Mucosa of gallbladder (tissue), 1 donor: ENCODE data around the gene XIRP2. TPM values are rescaled to one million over a fixed set of nuclear protein-coding genes. Genes with fewer than 3 reads are reported as not detected.
"Not testable (repeated sequence)": the region's sequence is repeated elsewhere in the genome, so short reads cannot be mapped to it uniquely, and the experiment has no call there.

Experiments
- DNase-seq: peaks from one replicate; pipeline ENCODE4 v3.0.0-alpha.2; 2020; ENCODE audit warnings: low spot score
- total RNA-seq: library from RNA; stranded (reverse); gene quantifications from one replicate; pipeline ENCODE4 v1.2.1, GENCODE V29; 2021
- donor health status: DM: no; HTN: no; CAD: no.

Gene XIRP2
- total RNA-seq, 1 donor from 2014 or later, result 0.06 TPM

DNA sequence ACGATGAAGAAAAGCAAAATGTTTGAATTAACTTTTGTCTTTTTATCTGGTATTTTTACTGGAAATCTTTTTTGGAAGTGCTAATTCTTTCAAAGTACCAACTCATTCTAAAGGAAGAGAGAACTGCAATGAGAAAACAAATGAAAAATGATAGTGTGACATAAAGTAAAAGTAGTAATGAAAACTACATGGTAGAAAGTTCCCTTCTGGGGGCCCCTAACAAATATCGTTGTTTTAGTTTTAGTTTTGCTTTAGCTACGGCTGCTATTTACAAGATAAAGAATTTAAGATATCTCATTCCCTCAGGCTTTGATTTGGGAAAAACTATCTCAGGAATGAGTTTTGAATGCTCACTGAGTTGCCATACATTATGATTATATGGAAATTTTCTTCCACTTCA, 161.4 kb downstream of the XIRP2 start:
- no peak for DNase-seq

DNA sequence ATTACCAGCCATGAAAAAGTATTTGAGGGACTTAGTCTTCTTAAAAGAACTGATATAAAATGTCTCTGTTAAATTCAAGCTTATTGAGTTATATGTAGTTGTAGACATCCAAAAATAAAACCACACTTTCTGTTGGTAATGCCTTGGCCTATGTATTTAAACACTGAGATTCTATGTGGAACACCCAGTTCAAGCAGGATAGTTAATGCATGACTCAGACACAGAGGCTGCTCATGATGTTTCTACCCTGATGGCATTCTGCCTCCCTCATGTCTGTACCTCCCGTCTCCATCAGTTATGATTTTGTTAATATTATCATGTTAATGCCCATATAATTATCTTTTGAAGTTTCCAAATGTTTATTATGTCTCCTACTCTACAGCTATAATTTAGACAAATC, 164.5 kb downstream of the XIRP2 start:
- DNase-seq, result no peak

DNA sequence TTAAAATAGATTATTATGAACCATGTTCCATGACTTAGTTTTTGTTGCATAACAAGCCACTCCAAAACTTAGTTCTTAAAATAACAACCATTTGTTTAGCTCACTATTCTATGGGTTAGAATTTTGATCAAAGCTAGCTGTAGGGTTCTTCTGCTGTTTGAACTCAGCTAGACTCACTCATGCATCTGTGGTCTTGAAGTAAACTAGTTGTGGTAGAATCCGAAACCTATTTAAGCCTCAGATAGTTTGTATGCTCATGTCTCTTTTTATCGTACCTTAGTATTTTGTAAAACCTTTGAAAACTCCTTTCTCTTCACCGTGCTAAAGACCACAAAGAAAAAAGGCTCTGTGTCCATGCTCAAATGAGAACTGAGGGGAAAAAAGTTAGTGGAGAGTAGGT, 166.6 kb downstream of the XIRP2 start:
- DNase-seq, result no peak

DNA sequence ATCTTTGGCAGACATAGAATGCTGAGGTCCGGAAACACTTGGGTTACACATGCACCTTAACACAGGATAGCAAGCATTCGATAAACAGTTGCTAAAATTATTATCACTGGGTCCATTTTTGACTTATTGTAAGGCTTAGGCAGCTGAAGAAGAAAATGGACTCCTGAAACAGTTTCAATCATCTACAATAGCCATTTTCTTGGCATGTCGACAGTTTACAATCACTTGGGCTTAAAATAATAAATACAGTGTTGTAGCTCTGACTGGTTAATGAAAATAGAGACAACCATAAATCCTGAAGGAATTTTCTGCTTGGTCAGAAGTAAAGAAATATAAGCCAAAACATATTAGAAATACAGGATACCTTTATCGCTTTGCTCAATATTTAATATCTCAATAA, 169.2 kb downstream of the XIRP2 start:
- DNase-seq, result no peak

DNA sequence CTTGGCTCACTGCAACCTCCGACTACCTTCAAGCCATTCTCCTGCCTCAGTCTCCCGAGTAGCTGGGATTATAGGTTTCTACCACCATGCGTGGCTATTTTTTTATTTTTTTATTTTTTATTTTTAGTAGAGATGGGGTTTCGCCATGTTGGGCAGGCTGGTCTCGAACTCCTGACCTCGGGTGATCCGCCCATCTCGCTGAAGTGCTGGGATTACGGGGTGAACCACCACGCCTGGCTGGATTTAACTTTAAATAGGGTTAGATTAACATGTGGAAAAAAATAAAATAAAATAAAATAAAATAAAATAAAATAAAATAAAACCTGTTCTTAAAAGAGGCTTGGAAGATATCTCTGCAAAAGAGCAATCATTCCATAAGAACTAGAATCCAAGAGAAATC, 170.9 kb downstream of the XIRP2 start:
- no peak for DNase-seq

DNA sequence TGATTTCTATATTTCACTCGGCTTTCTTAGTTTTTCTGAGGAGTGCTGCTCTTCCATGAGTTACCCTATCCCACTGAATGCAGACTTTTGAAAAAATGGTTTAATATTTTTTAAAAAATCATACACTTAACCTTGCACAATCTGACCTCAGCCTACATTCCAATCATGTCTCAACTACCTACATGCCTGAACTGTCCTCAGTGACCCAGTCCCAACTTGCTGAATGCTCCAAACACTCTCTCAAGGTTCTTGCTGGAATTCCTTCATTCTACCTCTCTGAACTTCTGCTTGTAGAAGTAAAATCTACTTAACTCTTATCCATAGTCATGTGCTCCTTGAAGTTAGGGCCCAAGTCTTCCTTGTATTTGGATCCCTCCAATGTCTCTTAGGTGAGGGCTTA, 181.6 kb downstream of the XIRP2 start:
- DNase-seq, result no peak

DNA sequence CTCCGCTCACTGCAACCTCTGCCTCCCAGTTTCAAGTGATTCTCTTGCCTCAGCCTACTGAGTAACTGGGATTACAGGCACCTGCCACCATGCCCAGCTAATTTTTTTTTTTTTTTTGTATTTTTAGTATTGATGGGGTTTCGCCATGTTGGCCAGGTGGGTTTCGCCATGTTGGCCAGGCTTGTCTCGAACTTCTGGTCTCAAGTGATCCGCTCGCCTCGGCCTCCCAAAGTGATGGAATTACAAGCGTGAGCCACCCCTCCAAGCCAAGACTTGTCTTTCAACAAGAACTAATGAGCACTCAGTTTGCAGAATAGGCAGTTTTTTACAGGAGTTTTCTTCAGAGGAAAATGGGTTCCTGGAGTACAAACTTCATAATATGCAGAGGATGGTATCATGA, 187.4 kb downstream of the XIRP2 start:
- DNase-seq, result not testable (repeated sequence)

DNA sequence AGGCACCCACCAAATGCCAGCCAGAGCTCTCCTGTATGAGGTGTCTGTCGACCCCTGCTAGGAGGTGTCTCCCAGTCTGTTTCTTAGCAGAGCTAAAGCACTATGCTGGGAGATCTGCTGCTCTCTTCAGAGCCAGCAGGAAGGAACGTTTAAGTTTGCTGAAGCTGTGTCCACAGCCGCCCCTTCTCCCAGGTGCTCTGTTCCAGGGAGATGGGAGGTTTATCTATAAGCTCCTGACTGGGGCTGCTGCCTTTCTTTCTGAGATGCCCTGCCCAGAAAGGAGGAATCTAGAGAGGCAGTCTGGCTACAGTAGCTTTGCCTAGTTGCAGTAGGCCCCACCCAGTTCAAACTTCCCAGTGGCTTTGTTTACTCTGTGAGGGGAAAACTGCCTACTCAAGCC, 210.7 kb downstream of the XIRP2 start:
- not testable (repeated sequence) for DNase-seq

DNA sequence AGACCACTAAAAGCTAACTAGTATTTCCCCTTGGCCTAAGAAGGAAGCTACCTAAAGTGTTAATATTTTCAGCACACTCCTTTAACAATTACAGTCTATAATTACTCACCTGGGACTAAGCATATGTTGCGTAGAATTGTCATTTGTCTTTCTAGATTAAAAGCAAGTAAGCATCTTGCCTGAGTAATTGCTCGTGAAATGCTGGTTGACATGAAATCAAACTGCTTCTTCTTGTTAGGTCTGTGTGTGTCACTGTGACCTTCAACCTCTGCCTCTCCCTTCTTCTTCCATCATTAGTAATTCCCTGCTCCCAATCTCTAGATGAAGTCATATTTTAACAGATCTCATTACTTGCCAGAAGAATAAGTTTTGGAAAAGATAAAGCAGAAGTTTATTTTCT, 212.2 kb downstream of the XIRP2 start:
- DNase-seq, result no peak

DNA sequence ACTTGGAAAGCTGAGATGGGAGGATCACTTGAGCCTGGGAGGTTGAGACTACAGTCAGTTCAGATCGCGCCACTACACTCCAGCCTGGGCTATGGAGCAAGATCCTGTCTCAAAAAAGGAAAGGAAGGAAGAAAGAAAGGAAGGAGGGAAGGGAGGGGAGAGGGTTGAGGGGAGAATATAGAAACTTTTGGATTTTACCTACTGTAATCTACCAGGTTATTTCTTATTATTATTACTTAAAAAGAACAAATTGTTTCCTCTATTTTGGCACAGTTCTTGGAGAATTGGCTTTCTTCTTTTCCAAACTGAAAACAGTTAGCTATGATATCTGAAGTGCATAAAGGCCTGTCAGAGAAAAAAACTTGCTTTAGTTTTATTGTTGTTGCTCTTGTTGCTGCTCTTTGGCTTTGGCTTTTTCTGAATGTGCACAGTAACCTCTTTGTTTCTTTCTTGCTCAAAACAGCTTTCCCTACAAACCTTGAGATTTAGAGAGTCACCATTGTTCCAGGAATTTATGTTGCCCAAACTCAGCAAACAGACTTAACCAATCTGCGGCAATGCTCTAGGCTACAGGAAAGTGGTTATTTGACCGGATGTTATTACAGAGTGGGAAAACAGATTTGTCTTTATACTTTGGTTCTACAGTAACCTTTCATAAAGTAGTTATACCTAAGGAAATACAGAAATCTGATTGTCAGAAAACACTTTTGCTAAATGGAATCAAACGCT, 214.9 kb downstream of the XIRP2 start:
- no peak for DNase-seq

DNA sequence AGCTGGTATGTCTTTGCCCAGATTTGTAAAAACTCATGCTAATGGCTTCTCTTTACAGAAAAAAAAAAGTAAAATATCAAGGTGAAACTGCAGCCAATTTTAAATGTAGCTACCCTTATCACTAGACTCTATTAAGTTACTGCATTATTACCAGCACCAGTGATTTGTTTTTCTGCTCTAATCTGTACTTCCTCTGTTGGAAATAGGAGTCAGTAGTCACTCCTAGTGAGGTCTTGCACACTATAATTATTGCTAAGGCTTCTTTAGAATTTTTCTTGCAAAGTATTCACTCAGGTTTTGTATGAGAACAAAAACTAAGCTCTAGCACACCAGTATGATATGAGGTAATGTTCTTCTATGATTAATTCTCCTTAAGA, 215.5 kb downstream of the XIRP2 start:
- no peak for DNase-seq

DNA sequence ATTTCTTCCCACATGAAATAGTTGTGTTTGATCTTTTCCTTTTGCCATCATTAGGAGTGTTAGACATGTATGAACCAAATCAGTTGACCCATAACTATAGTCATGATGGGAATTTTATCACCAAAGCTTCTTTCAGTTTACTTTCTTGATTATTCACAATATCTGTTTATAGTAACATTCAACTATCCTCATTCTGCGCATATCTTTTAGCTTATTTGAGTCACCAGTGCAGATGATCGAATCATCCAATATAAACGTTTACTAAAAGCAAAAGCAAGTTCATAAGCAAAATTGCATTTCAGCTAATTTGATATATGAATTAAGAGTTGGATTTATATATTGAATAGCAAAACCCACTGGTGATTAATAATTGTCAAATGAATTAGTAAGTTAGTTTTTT, 216.4 kb downstream of the XIRP2 start:
- DNase-seq, result no peak

DNA sequence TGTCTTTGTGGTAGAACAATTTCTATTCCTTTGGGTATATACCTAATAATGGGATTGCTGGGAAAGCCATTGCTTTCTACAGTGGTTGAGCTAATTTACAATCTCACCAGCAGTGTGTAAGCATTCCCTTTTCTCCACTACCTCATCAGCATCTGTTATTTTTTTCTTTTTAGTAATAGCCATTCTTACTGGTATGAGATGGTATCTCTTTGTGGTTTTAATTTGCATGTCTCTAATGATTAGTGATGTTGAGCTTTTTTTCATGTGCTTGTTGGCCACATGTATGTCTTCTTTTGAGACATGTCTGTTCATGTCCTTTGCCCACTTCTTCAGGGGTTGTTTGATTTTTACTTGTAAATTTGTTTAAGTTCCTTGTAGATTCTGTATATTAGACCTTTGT, 221.4 kb downstream of the XIRP2 start:
- not testable (repeated sequence) for DNase-seq

DNA sequence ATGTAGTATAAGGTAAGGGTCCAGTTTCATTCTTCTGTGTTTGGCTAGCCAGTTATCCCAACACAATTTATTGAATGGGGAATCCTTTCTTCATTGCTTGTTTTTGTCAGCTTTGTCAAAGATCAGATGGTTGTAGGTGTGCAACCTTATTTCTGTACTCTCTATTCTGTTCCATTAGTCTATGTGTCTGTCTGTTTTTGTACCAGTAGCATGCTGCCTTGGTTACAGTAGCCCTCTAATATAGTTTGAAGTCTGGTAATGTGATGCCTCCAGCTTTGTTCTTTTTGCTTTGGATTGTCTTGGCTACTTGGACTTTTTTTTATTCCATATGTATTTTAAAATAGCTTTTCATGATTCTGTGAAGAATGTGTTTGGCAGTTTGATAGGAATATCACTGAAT, 222.1 kb downstream of the XIRP2 start:
- DNase-seq, result no peak

DNA sequence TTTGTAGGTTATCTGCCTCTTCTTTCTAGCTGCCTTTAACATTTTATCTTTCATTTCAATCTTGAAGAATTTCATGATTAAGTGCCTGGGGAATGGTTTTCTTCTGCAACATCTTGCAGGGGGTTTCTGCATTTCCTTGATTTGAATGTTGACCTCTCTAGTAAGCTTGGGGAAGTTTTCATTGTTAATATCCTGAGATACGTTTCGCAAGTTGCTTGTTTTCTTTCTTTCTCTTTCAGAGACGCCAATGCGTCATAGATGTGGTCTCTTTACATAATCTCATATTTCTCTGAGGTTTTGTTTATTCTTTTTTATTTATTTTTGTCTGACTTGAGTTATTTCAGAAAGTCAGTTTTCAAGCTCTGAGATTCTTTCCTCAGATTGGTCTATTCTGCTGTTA, 225.7 kb downstream of the XIRP2 start:
- no peak for DNase-seq

DNA sequence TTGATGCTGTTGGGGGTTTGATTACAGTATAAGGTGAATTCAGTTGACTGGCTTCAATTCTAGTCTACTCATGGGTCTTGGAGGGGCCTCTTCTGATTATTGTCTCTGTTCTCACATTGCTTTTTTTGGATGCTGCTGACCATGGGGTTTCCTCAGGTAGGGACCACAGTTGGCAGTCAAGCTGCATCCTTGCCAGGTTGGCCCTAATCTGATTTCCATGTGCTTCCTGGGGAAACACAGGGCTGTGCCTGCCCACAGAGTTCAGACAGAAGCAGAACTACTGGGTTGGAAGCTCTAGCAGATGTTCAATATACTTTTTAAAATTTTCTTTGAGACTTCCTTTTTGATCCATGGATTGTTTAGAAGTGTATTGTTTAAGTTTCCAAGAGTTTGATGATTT, 227.3 kb downstream of the XIRP2 start:
- DNase-seq, result no peak

DNA sequence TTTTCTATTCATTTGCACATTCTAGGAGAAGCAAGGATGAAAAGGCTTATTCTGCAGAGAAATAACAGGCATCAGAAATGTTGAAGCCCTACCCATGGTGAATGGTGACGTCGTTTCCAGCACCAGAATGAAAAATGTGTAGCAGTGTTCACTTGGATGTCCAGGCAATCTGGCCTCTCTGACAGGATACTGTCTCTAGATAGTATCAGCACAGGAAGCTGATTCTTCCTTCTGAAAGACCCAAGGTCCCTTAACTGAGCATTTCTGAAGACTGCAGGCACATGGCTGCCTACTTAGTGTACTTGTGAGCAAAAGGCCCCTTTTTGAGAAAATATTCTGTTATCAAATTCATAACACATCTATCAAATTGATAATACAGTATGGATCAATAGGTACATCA, 234.1 kb downstream of the XIRP2 start:
- DNase-seq, result no peak

DNA sequence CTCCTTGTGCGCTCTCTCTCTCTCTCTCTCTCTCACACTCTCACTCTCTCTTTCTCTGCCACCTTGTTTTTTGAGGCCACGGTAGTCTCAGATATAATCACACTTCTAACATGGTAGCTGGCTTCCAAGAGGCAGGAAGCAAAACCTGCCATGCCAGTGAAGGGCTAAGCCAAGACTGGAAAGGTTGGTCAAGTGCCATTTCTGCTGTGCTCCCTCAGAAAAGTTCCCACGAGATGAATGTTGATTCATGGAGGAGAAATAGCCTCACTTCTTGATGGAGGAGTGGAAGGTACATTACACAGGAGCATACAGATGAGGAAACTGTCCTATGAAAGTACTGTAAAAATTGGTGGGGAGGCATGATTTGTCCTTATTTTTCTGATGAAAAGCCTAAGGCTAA, 237.9 kb downstream of the XIRP2 start:
- DNase-seq, result no peak

DNA sequence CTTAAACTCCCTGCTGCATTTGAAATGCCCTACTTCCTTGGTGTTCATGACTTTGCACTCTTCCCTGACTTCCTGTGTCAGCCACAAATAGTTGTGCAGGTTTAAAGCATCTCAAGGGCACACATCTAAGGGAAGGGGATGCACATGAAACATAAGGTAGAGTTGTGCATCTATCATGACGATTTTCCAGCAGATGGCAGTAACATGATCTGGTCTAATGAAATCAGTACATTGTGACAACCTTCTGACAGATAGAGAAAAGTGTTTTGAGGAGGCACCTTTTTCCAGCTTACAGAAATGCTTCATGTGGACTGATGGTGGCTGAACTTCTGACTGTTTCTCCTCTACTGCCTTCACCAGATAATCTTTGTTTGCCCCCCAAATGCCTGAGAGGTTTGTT, 238.9 kb downstream of the XIRP2 start:
- no peak for DNase-seq

DNA sequence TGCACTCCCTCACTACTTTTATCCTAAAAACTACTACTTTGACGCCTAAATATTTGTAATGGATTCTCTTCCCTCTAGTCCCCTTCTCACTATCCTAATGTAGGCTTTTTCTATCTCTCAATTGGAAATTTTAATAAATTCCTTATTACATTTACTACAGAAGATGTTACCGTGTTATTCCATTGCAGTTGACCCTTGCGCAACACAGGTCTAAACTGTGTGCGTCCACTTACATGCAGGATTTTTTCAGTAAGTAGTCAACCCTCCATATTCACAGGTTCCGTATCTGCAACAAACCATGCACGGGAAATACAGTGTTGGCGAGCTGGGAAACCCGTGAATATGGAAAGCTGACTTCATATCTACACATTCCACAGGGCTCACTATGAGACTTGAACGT, 239.8 kb downstream of the XIRP2 start:
- DNase-seq, result no peak

DNA sequence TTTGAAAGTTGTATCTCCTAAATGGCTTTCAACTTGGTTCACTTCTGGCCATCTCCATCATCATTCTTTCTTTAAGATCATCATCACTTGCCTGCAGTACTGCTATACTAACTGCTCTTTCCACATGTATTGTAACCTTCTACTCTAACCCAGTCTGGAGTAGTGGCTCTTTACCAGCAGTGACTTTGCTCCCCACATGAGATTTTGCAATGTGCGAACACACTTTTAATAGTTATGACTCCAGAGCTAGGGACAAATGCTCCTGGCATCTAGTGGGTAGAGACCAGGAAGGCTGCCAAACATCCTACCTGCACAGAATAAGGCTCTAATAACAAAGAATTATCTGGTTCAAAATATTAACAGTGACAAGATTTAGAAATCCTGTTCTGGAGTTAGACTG, 243.8 kb downstream of the XIRP2 start:
- DNase-seq, result no peak

DNA sequence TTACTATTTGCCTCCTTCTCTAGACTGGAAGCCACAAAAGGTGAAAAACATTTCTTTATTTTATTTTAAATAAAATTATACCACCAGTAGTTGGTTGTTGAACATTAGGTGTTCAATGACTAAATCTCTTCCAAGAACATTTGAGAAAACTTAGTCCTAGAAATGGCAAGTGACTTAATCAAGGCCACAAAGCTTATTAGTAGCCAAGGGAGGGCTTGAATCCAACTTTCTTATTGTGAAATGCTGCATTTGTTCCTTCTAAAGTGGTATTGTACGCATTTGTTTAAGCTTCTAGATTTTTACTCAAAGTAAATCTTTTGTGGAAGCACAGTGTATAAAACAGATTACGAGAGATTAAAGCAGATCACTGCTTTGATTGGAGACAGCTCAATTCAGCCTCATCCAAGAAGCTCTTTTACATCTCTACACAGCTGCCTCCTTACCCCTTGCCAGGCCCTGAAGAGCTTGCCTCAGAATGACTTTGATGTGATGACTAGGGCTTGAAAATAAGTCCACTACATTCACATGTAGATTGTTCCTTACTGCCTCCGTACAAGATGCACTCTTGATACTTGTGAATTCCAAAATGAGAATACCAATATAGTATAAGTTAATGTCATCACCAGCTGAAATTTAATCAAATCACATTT, 244.8 kb downstream of the XIRP2 start:
- no peak for DNase-seq

DNA sequence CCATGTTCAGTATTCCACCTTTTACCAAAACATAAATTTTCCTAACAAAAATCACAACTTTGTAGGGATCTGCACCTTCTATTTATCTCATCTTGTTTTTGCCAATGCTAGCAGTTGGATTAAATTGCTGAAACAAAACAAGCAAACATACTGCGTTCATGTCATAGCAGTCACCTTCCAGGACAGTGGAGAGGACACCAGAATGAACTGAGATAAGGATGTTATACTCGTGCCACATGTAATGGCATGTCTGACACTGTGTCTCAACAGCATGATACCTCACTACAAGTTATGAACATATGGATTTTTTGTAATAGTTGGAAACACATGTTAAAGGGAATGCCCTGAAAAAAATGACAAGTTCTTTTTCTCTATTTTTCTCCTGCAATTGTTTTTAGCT, 245.3 kb downstream of the XIRP2 start:
- DNase-seq, result no peak
